WTC11 (cell line): ENCODE results near the gene LRMDA. TPM values are rescaled to one million over a fixed set of nuclear protein-coding genes. Genes with fewer than 3 reads are reported as not detected.

Source experiments
- ATAC-seq: fragments of 200-7000 bp; cut with Tn5 transposase; 2 replicates; pipeline ENCODE4 v1.10.0; 2021; ENCODE audit warnings: mild to moderate bottlenecking, moderate library complexity
- CTCF ChIA-PET: fragments of 300-600 bp; sonication (Branson Sonifier 250); formaldehyde crosslinking; loops from one replicate; lab custom pipeline; 2021; ENCODE audit warnings: antibody characterized with exemption; lab: Charles Lee
- POLR2A ChIA-PET: fragments of 350-600 bp; sonication (Branson Sonifier 250); formaldehyde crosslinking; loops from one replicate; lab custom pipeline; 2021; ENCODE audit warnings: antibody characterized with exemption; lab: Charles Lee
- DNase-seq: peaks from one replicate; pipeline ENCODE4 v3.0.0; 2021; ENCODE audit warnings: low spot score
- H3K27ac Mint-ChIP-seq: 2 replicates; pipeline ENCODE4 v1.8.0; 2021; ENCODE audit warnings: mixed read lengths
- H3K27me3 Mint-ChIP-seq: 2 replicates; pipeline ENCODE4 v1.8.0; 2021; ENCODE audit warnings: low read depth, mild to moderate bottlenecking, moderate library complexity, mixed read lengths
- H3K36me3 Mint-ChIP-seq: 2 replicates; pipeline ENCODE4 v1.8.0; 2021; ENCODE audit warnings: mixed read lengths
- H3K4me1 Mint-ChIP-seq: 2 replicates; pipeline ENCODE4 v1.8.0; 2022; ENCODE audit warnings: mixed read lengths
- H3K4me3 Mint-ChIP-seq: 2 replicates; pipeline ENCODE4 v1.8.0; 2021; ENCODE audit warnings: mild to moderate bottlenecking, moderate library complexity, mixed read lengths
- H3K9me3 Mint-ChIP-seq: 2 replicates; pipeline ENCODE4 v1.8.0; 2021; ENCODE audit warnings: mixed read lengths
- ATF1 ChIP-seq: sonication (generic); formaldehyde crosslinking; IDR thresholded peaks from 2 replicates; pipeline ENCODE4 v1.8.1; 2023; ENCODE audit warnings: mild to moderate bottlenecking, moderate library complexity, missing genetic modification reagents
- CDX4 ChIP-seq: fragments of 250-450 bp; sonication (Bioruptor Pico); IDR thresholded peaks from 2 replicates; pipeline ENCODE4 v1.9.0; 2021; ENCODE audit warnings: moderate library complexity, mild to moderate bottlenecking, inconsistent platforms, borderline replicate concordance
- ESRRA ChIP-seq: sonication (generic); formaldehyde crosslinking; IDR thresholded peaks from 2 replicates; pipeline ENCODE4 v1.8.1; 2022; ENCODE audit warnings: mild to moderate bottlenecking, missing genetic modification reagents, borderline replicate concordance
- HMGA2 ChIP-seq: fragments of 250-450 bp; sonication (Bioruptor Pico); IDR thresholded peaks from 2 replicates; pipeline ENCODE4 v1.4.0; 2021; ENCODE audit warnings: mild to moderate bottlenecking, moderate library complexity
- NR3C1 ChIP-seq: sonication (generic); formaldehyde crosslinking; conservative IDR thresholded peaks from 2 replicates; pipeline ENCODE4 v1.8.1; 2023; ENCODE audit warnings: low read depth, mild to moderate bottlenecking, missing genetic modification reagents
- USF2 ChIP-seq: sonication (generic); formaldehyde crosslinking; IDR thresholded peaks from 2 replicates; pipeline ENCODE4 v1.8.1; 2023; ENCODE audit warnings: mild to moderate bottlenecking, missing genetic modification reagents, moderate library complexity
- ZNF232 ChIP-seq: sonication (generic); formaldehyde crosslinking; IDR thresholded peaks from 2 replicates; pipeline ENCODE4 v1.8.0; 2022; ENCODE audit warnings: mild to moderate bottlenecking, missing genetic modification reagents
- ZNF317 ChIP-seq: sonication (generic); formaldehyde crosslinking; IDR thresholded peaks from 2 replicates; pipeline ENCODE4 v1.8.1; 2023; ENCODE audit warnings: low read depth, mild to moderate bottlenecking, moderate library complexity, missing genetic modification reagents, borderline replicate concordance
- ZNF671 ChIP-seq: fragments of 250-450 bp; sonication (Bioruptor Pico); IDR thresholded peaks from 2 replicates; pipeline ENCODE4 v1.8.0; 2021; ENCODE audit warnings: mild to moderate bottlenecking
- total RNA-seq: library from RNA; stranded (reverse); gene quantifications from 3 replicates; pipeline ENCODE4 v1.2.3, GENCODE V29; 2021
- TF ChIP-seq, protein P1 (sequence below): sonication (generic); formaldehyde crosslinking; IDR thresholded peaks from 2 replicates; pipeline ENCODE4 v1.8.0; 2023; ENCODE audit warnings: mild to moderate bottlenecking, missing genetic modification reagents
- TF ChIP-seq, protein P2 (sequence below): sonication (generic); formaldehyde crosslinking; IDR thresholded peaks from 2 replicates; pipeline ENCODE4 v1.8.1; 2022; ENCODE audit warnings: low read depth, missing genetic modification reagents, borderline replicate concordance
- TF ChIP-seq, protein P3 (sequence below): sonication (generic); formaldehyde crosslinking; IDR thresholded peaks from 2 replicates; pipeline ENCODE4 v1.8.1; 2023; ENCODE audit warnings: mild to moderate bottlenecking, missing genetic modification reagents, borderline replicate concordance
- TF ChIP-seq, protein P4 (sequence below): sonication (generic); formaldehyde crosslinking; IDR thresholded peaks from 2 replicates; pipeline ENCODE4 v1.8.0; 2022; ENCODE audit warnings: mild to moderate bottlenecking, missing genetic modification reagents
- TF ChIP-seq, protein P5 (sequence below): sonication (generic); formaldehyde crosslinking; IDR thresholded peaks from 2 replicates; pipeline ENCODE4 v1.8.0; 2022; ENCODE audit warnings: missing genetic modification reagents
- TF ChIP-seq, protein P6 (sequence below): fragments of 250-450 bp; sonication (Bioruptor Pico); IDR thresholded peaks from 2 replicates; pipeline ENCODE4 v1.9.0; 2021; ENCODE audit warnings: mild to moderate bottlenecking
- TF ChIP-seq, protein P7 (sequence below): sonication (generic); formaldehyde crosslinking; IDR thresholded peaks from 2 replicates; pipeline ENCODE4 v1.8.1; 2023; ENCODE audit warnings: mild to moderate bottlenecking, missing genetic modification reagents

LRMDA gene
- total RNA-seq, 1 experiment from 2014 or later: 0.92 TPM

GRCh38 chr10:76305930-76306615 is 874.6 kb downstream of the LRMDA start:
- no peaks in the 10 kb centered on the region for H3K36me3 Mint-ChIP-seq
- no peak overlapping the region for H3K27ac Mint-ChIP-seq
- no peak overlapping the region for H3K4me3 Mint-ChIP-seq
- ATAC-seq (no peak), DNase-seq (no peak)
- H3K9me3 Mint-ChIP-seq: peaks cover 4% of the 10 kb centered on the region
- TF ChIP-seq, protein P1, sequence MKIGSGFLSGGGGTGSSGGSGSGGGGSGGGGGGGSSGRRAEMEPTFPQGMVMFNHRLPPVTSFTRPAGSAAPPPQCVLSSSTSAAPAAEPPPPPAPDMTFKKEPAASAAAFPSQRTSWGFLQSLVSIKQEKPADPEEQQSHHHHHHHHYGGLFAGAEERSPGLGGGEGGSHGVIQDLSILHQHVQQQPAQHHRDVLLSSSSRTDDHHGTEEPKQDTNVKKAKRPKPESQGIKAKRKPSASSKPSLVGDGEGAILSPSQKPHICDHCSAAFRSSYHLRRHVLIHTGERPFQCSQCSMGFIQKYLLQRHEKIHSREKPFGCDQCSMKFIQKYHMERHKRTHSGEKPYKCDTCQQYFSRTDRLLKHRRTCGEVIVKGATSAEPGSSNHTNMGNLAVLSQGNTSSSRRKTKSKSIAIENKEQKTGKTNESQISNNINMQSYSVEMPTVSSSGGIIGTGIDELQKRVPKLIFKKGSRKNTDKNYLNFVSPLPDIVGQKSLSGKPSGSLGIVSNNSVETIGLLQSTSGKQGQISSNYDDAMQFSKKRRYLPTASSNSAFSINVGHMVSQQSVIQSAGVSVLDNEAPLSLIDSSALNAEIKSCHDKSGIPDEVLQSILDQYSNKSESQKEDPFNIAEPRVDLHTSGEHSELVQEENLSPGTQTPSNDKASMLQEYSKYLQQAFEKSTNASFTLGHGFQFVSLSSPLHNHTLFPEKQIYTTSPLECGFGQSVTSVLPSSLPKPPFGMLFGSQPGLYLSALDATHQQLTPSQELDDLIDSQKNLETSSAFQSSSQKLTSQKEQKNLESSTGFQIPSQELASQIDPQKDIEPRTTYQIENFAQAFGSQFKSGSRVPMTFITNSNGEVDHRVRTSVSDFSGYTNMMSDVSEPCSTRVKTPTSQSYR (CRISPR knock-in tag): no peak
- TF ChIP-seq USF2 (CRISPR knock-in tag) (no peak), CDX4 (CRISPR knock-in tag) (no peak), ATF1 (no peak), ZNF317 (CRISPR knock-in tag) (no peak), ZNF671 (no peak), HMGA2 (no peak), NR3C1 (CRISPR knock-in tag) (no peak), ESRRA (CRISPR knock-in tag) (no peak), ZNF232 (CRISPR knock-in tag) (no peak)
- TF ChIP-seq, protein P2, sequence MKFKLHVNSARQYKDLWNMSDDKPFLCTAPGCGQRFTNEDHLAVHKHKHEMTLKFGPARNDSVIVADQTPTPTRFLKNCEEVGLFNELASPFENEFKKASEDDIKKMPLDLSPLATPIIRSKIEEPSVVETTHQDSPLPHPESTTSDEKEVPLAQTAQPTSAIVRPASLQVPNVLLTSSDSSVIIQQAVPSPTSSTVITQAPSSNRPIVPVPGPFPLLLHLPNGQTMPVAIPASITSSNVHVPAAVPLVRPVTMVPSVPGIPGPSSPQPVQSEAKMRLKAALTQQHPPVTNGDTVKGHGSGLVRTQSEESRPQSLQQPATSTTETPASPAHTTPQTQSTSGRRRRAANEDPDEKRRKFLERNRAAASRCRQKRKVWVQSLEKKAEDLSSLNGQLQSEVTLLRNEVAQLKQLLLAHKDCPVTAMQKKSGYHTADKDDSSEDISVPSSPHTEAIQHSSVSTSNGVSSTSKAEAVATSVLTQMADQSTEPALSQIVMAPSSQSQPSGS (CRISPR knock-in tag): no peak
- TF ChIP-seq, protein P3, sequence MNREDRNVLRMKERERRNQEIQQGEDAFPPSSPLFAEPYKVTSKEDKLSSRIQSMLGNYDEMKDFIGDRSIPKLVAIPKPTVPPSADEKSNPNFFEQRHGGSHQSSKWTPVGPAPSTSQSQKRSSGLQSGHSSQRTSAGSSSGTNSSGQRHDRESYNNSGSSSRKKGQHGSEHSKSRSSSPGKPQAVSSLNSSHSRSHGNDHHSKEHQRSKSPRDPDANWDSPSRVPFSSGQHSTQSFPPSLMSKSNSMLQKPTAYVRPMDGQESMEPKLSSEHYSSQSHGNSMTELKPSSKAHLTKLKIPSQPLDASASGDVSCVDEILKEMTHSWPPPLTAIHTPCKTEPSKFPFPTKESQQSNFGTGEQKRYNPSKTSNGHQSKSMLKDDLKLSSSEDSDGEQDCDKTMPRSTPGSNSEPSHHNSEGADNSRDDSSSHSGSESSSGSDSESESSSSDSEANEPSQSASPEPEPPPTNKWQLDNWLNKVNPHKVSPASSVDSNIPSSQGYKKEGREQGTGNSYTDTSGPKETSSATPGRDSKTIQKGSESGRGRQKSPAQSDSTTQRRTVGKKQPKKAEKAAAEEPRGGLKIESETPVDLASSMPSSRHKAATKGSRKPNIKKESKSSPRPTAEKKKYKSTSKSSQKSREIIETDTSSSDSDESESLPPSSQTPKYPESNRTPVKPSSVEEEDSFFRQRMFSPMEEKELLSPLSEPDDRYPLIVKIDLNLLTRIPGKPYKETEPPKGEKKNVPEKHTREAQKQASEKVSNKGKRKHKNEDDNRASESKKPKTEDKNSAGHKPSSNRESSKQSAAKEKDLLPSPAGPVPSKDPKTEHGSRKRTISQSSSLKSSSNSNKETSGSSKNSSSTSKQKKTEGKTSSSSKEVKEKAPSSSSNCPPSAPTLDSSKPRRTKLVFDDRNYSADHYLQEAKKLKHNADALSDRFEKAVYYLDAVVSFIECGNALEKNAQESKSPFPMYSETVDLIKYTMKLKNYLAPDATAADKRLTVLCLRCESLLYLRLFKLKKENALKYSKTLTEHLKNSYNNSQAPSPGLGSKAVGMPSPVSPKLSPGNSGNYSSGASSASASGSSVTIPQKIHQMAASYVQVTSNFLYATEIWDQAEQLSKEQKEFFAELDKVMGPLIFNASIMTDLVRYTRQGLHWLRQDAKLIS (CRISPR knock-in tag): no peak
- TF ChIP-seq, protein P4, sequence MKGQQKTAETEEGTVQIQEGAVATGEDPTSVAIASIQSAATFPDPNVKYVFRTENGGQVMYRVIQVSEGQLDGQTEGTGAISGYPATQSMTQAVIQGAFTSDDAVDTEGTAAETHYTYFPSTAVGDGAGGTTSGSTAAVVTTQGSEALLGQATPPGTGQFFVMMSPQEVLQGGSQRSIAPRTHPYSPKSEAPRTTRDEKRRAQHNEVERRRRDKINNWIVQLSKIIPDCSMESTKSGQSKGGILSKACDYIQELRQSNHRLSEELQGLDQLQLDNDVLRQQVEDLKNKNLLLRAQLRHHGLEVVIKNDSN: no peak
- TF ChIP-seq, protein P5, sequence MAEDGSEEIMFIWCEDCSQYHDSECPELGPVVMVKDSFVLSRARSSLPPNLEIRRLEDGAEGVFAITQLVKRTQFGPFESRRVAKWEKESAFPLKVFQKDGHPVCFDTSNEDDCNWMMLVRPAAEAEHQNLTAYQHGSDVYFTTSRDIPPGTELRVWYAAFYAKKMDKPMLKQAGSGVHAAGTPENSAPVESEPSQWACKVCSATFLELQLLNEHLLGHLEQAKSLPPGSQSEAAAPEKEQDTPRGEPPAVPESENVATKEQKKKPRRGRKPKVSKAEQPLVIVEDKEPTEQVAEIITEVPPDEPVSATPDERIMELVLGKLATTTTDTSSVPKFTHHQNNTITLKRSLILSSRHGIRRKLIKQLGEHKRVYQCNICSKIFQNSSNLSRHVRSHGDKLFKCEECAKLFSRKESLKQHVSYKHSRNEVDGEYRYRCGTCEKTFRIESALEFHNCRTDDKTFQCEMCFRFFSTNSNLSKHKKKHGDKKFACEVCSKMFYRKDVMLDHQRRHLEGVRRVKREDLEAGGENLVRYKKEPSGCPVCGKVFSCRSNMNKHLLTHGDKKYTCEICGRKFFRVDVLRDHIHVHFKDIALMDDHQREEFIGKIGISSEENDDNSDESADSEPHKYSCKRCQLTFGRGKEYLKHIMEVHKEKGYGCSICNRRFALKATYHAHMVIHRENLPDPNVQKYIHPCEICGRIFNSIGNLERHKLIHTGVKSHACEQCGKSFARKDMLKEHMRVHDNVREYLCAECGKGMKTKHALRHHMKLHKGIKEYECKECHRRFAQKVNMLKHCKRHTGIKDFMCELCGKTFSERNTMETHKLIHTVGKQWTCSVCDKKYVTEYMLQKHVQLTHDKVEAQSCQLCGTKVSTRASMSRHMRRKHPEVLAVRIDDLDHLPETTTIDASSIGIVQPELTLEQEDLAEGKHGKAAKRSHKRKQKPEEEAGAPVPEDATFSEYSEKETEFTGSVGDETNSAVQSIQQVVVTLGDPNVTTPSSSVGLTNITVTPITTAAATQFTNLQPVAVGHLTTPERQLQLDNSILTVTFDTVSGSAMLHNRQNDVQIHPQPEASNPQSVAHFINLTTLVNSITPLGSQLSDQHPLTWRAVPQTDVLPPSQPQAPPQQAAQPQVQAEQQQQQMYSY (CRISPR knock-in tag): no peak
- TF ChIP-seq, protein P6, sequence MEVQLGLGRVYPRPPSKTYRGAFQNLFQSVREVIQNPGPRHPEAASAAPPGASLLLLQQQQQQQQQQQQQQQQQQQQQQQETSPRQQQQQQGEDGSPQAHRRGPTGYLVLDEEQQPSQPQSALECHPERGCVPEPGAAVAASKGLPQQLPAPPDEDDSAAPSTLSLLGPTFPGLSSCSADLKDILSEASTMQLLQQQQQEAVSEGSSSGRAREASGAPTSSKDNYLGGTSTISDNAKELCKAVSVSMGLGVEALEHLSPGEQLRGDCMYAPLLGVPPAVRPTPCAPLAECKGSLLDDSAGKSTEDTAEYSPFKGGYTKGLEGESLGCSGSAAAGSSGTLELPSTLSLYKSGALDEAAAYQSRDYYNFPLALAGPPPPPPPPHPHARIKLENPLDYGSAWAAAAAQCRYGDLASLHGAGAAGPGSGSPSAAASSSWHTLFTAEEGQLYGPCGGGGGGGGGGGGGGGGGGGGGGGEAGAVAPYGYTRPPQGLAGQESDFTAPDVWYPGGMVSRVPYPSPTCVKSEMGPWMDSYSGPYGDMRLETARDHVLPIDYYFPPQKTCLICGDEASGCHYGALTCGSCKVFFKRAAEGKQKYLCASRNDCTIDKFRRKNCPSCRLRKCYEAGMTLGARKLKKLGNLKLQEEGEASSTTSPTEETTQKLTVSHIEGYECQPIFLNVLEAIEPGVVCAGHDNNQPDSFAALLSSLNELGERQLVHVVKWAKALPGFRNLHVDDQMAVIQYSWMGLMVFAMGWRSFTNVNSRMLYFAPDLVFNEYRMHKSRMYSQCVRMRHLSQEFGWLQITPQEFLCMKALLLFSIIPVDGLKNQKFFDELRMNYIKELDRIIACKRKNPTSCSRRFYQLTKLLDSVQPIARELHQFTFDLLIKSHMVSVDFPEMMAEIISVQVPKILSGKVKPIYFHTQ: no peak
- TF ChIP-seq, protein P7, sequence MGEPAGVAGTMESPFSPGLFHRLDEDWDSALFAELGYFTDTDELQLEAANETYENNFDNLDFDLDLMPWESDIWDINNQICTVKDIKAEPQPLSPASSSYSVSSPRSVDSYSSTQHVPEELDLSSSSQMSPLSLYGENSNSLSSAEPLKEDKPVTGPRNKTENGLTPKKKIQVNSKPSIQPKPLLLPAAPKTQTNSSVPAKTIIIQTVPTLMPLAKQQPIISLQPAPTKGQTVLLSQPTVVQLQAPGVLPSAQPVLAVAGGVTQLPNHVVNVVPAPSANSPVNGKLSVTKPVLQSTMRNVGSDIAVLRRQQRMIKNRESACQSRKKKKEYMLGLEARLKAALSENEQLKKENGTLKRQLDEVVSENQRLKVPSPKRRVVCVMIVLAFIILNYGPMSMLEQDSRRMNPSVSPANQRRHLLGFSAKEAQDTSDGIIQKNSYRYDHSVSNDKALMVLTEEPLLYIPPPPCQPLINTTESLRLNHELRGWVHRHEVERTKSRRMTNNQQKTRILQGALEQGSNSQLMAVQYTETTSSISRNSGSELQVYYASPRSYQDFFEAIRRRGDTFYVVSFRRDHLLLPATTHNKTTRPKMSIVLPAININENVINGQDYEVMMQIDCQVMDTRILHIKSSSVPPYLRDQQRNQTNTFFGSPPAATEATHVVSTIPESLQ (CRISPR knock-in tag): no peak
- CTCF ChIA-PET: no interaction called here
- peaks cover 43% of the 10 kb centered on the region for H3K4me1 Mint-ChIP-seq
- H3K27me3 Mint-ChIP-seq: peaks cover 25% of the 10 kb centered on the region
- POLR2A ChIA-PET: no interaction called here
